Measurements from ENCODE around the gene IFNGR2. TPM values are rescaled to one million over a fixed set of nuclear protein-coding genes. Genes with fewer than 3 reads are reported as not detected.
"Not testable (repeated sequence)": the region's sequence is repeated elsewhere in the genome, so short reads cannot be mapped to it uniquely, and the experiment has no call there.

IFNGR2 gene
- total RNA-seq, 2 donors from 2014 or later: 53.7 to 128 TPM

- Histone ChIP-seq H3K4me3 (peak overlapping the region; percentile 82), H3K36me3 (no peaks in the 10 kb centered on the region), H3K9me3 (no peaks in the 10 kb centered on the region), H3K4me1 (peaks cover 9% of the 10 kb centered on the region), H3K9ac (ENCODE audit: low read depth in 2 of 2, low read length in 2 of 2) (peak overlapping the region; percentile 26 to 72), H3K27me3 (no peaks in the 10 kb centered on the region), H3K27ac (peak overlapping the region; percentile 85)
- peak; percentile 53 for DNase-seq
- intact Hi-C loops (cut with DNase I): no loop called here
- TF ChIP-seq CTCF (IDR thresholded peaks at IDR 0.05): no peak
Observed at GRCh38 chr21:33402001-33402979, 923 bp upstream of the IFNGR2 start.

GRCh38 chr21:33403786-33404585 lies 773 bp downstream of the IFNGR2 start:
- DNase-seq: peak; percentile 69
- TF ChIP-seq CTCF (IDR thresholded peaks at IDR 0.05): no peak
- Histone ChIP-seq H3K4me3 (peak overlapping the region; percentile 82), H3K9ac (ENCODE audit: low read depth in 2 of 2, low read length in 2 of 2) (peak overlapping the region; percentile 92 to 93), H3K36me3 (no peaks in the 10 kb centered on the region), H3K9me3 (no peaks in the 10 kb centered on the region), H3K27ac (peak overlapping the region; percentile 85), H3K27me3 (no peaks in the 10 kb centered on the region), H3K4me1 (peaks cover 9% of the 10 kb centered on the region)
- intact Hi-C loops (cut with DNase I): no loop called here

- H3K9me3 ChIP-seq: no peaks in the 10 kb centered on the region
- H3K4me3 ChIP-seq: no peak overlapping the region
- peaks cover 11% of the 10 kb centered on the region for H3K4me1 ChIP-seq
- no peaks in the 10 kb centered on the region for H3K27me3 ChIP-seq
- no peaks in the 10 kb centered on the region for H3K36me3 ChIP-seq
- no peak for TF ChIP-seq CTCF (IDR thresholded peaks at IDR 0.05)
- H3K27ac ChIP-seq: no peak overlapping the region
- intact Hi-C loops (cut with DNase I): no loop called here
- DNase-seq: no peak
- no peak overlapping the region for H3K9ac ChIP-seq (ENCODE audit: low read depth in 2 of 2, low read length in 2 of 2)
Observed at GRCh38 chr21:33406493-33406892, 3.3 kb downstream of the IFNGR2 start.

GRCh38 chr21:33411949-33412430 lies 8.8 kb downstream of the IFNGR2 start:
- Histone ChIP-seq H3K9me3 (no peaks in the 10 kb centered on the region), H3K4me3 (no peak overlapping the region), H3K4me1 (peaks cover 21% of the 10 kb centered on the region), H3K27ac (peak overlapping the region; percentile 29), H3K9ac (ENCODE audit: low read depth in 2 of 2, low read length in 2 of 2) (no peak overlapping the region), H3K36me3 (no peaks in the 10 kb centered on the region), H3K27me3 (no peaks in the 10 kb centered on the region)
- TF ChIP-seq CTCF (IDR thresholded peaks at IDR 0.05): no peak
- intact Hi-C loops (cut with DNase I): no loop called here
- DNase-seq: peak; percentile 70

- H3K36me3 ChIP-seq, H3K27me3 ChIP-seq, H3K9me3 ChIP-seq: not testable (repeated sequence)
Observed at GRCh38 chr21:33412439-33412831, 9.2 kb downstream of the IFNGR2 start.

More at GRCh38 chr21:33412439-33412831, 9.2 kb downstream of the IFNGR2 start:
- H3K9ac ChIP-seq (ENCODE audit: low read depth in 2 of 2, low read length in 2 of 2): peak overlapping the region in 1 of 2 donors; percentile 42
- DNase-seq; intact Hi-C loops (cut with DNase I); H3K4me3 ChIP-seq: not testable (repeated sequence)
- peak overlapping the region; percentile 29 for H3K27ac ChIP-seq
- peaks cover 21% of the 10 kb centered on the region for H3K4me1 ChIP-seq
